SK-N-SH (cell line): ENCODE data around the gene LNP1.

Experiments
- CTCF ChIP-seq: fragments of 200-600 bp; sonication (generic); IDR thresholded peaks from 2 replicates; pipeline ENCODE4 v1.6.1; 2017; ENCODE audit warnings: antibody characterized with exemption, mild to moderate bottlenecking, moderate library complexity
- SIN3A ChIP-seq: IDR thresholded peaks from 2 replicates; pipeline ENCODE4 v1.6.1; 2012; ENCODE audit warnings: low read depth, mild to moderate bottlenecking, low read length, moderate library complexity, borderline replicate concordance

GRCh38 chr3:100364421-100364820 lies 36.9 kb upstream of the LNP1 start:
- no peak for TF ChIP-seq CTCF
- TF ChIP-seq SIN3A, result no peak
